WERI-Rb-1 (cell line): Measurements from ENCODE around the gene CGAS.

Experiments used
- DNase-seq: peaks from one replicate; pipeline ENCODE4 v3.0.0-alpha.2; 2020
- H3K27ac ChIP-seq: fragments of 250-450 bp; sonication (Bioruptor Pico); 2 replicates; pipeline ENCODE4 v1.5.1; 2020; ENCODE audit warnings: mild to moderate bottlenecking, moderate library complexity
- H3K27me3 ChIP-seq: fragments of 250-450 bp; sonication (Bioruptor Pico); 2 replicates; pipeline ENCODE4 v1.5.1; 2021; ENCODE audit warnings: mild to moderate bottlenecking, low read depth, moderate library complexity; ENCODE audit not compliant: insufficient read depth, severe bottlenecking
- H3K36me3 ChIP-seq: fragments of 250-450 bp; sonication (Bioruptor Pico); 2 replicates; pipeline ENCODE4 v1.5.1; 2020; ENCODE audit warnings: mild to moderate bottlenecking, moderate library complexity
- H3K4me3 ChIP-seq: 2 replicates; pipeline ENCODE4 v1.5.1; 2011; ENCODE audit warnings: low read depth, mild to moderate bottlenecking, control low read depth, low read length
- H3K9me3 ChIP-seq: fragments of 250-450 bp; sonication (Bioruptor Pico); 2 replicates; pipeline ENCODE4 v1.5.1; 2021; ENCODE audit warnings: mild to moderate bottlenecking, moderate library complexity; ENCODE audit not compliant: severe bottlenecking
- CTCF ChIP-seq: IDR thresholded peaks from 2 replicates; pipeline ENCODE4 v1.5.1; 2011; ENCODE audit warnings: low read depth, mild to moderate bottlenecking, control low read depth, inconsistent platforms, low read length

CGAS gene

GRCh38 chr6:73452107-73452461, at the start of gene CGAS:
CGAS (minus strand) TSS chr6:73452297; CDS start chr6:73452181, 116 bp downstream.
- TF ChIP-seq CTCF: no peak
- Histone ChIP-seq H3K36me3 (no peaks in the 10 kb centered on the region), H3K27me3 (no peaks in the 10 kb centered on the region), H3K4me3 (no peak within 1 kb of the TSS), H3K9me3 (peaks cover 3% of the 10 kb centered on the region), H3K27ac (no peak within 1 kb of the TSS)
- DNase-seq: no peak

GRCh38 chr6:73497915-73498314, 45.8 kb upstream of the CGAS start:
- peaks cover 63% of the 10 kb centered on the region for H3K36me3 ChIP-seq
- H3K4me3 ChIP-seq: no peak overlapping the region
- H3K27me3 ChIP-seq: no peaks in the 10 kb centered on the region
- H3K9me3 ChIP-seq: no peaks in the 10 kb centered on the region
- H3K27ac ChIP-seq: no peak overlapping the region
- no peak for TF ChIP-seq CTCF
- DNase-seq: no peak

- peaks cover 42% of the 10 kb centered on the region for H3K36me3 ChIP-seq
- DNase-seq: no peak
- no peak for TF ChIP-seq CTCF
Measured at GRCh38 chr6:73491377-73491776, 39.3 kb upstream of the CGAS start.

GRCh38 chr6:73487473-73487872, 35.4 kb upstream of the CGAS start:
- Histone ChIP-seq H3K27me3 (no peaks in the 10 kb centered on the region), H3K27ac (no peak overlapping the region), H3K4me3 (no peak overlapping the region), H3K36me3 (peaks cover 54% of the 10 kb centered on the region), H3K9me3 (peaks cover 3% of the 10 kb centered on the region)
- no peak for DNase-seq
- no peak for TF ChIP-seq CTCF

More at GRCh38 chr6:73491377-73491776, 39.3 kb upstream of the CGAS start:
- Histone ChIP-seq H3K9me3 (peaks cover 3% of the 10 kb centered on the region), H3K27me3 (no peaks in the 10 kb centered on the region), H3K27ac (no peak overlapping the region), H3K4me3 (no peak overlapping the region)

- H3K36me3 ChIP-seq: peaks cover 77% of the 10 kb centered on the region
- DNase-seq: no peak
Measured at GRCh38 chr6:73484438-73484837, 32.3 kb upstream of the CGAS start.

More at GRCh38 chr6:73484438-73484837, 32.3 kb upstream of the CGAS start:
- TF ChIP-seq CTCF: no peak
- H3K9me3 ChIP-seq: no peaks in the 10 kb centered on the region
- H3K27ac ChIP-seq: no peak overlapping the region
- no peak overlapping the region for H3K4me3 ChIP-seq
- no peaks in the 10 kb centered on the region for H3K27me3 ChIP-seq
